SU-DHL-6 (cell line): ENCODE measurements around the gene IGFBP4.
A peak's percentile ranks its signal among the peaks of the same experiment; 100 is the strongest.

Source experiments
- H2AFZ ChIP-seq: fragments of 200-600 bp; sonication (generic); 2 replicates; pipeline ENCODE4 v1.6.1; 2014; ENCODE audit warnings: low read depth, mild to moderate bottlenecking, moderate library complexity, mixed read lengths, antibody characterized with exemption, low read length; ENCODE audit not compliant: severe bottlenecking
- H3F3A ChIP-seq: fragments of 200-600 bp; shearing (Covaris generic); 2 replicates; pipeline ENCODE4 v1.6.0; 2016; ENCODE audit warnings: antibody characterized with exemption, mild to moderate bottlenecking; ENCODE audit not compliant: insufficient read depth
- H3K27ac ChIP-seq: fragments of 200-600 bp; sonication (generic); 2 replicates; pipeline ENCODE4 v1.5.1; 2016; ENCODE audit warnings: low read depth, mild to moderate bottlenecking, low read length, moderate library complexity, mixed read lengths
- H3K27me3 ChIP-seq: fragments of 200-600 bp; sonication (generic), shearing (Covaris generic); 2 replicates; pipeline ENCODE4 v1.6.0; 2014; ENCODE audit warnings: mild to moderate bottlenecking, low read length
- H3K36me3 ChIP-seq: fragments of 200-600 bp; sonication (generic); 2 replicates; pipeline ENCODE4 v1.6.1; 2014; ENCODE audit warnings: mild to moderate bottlenecking, low read length, mixed read lengths
- H3K4me2 ChIP-seq: fragments of 300-600, 200-600 bp; shearing (Covaris generic), sonication (generic); 2 replicates; pipeline ENCODE4 v1.6.0; 2014; ENCODE audit warnings: low read length, low read depth, mild to moderate bottlenecking; ENCODE audit not compliant: poor library complexity, severe bottlenecking
- H3K4me3 ChIP-seq: fragments of 200-600 bp; sonication (generic); 2 replicates; pipeline ENCODE4 v1.5.1; 2014; ENCODE audit warnings: antibody characterized with exemption, low read length, mild to moderate bottlenecking, mixed read lengths; ENCODE audit not compliant: insufficient read depth, poor library complexity, severe bottlenecking
- H3K79me2 ChIP-seq: fragments of 200-600 bp; sonication (generic); 2 replicates; pipeline ENCODE4 v1.6.1; 2014; ENCODE audit warnings: mild to moderate bottlenecking, low read length, moderate library complexity; ENCODE audit not compliant: insufficient read depth
- H3K9ac ChIP-seq: fragments of 200-600 bp; sonication (generic); 2 replicates; pipeline ENCODE4 v1.7.0; 2014; ENCODE audit warnings: mild to moderate bottlenecking, low read length
- H3K9me2 ChIP-seq: fragments of 200-600 bp; sonication (generic); replicated peaks from 2 replicates; pipeline ENCODE4 v1.6.1; 2014; ENCODE audit warnings: low read length; ENCODE audit not compliant: insufficient read depth
- H3K9me3 ChIP-seq: fragments of 200-600 bp; sonication (generic); 2 replicates; pipeline ENCODE4 v1.6.1; 2014; ENCODE audit warnings: low read length, mixed read lengths; ENCODE audit not compliant: insufficient read depth
- H4K20me1 ChIP-seq: fragments of 200-600 bp; sonication (generic); 2 replicates; pipeline ENCODE4 v1.6.1; 2014; ENCODE audit warnings: low read depth, mild to moderate bottlenecking, antibody characterized with exemption, low read length, moderate library complexity, mixed read lengths
- CTCF ChIP-seq: fragments of 200-600 bp; sonication (generic); IDR thresholded peaks from one replicate; pipeline ENCODE4 v1.5.1; 2017; ENCODE audit warnings: antibody characterized with exemption, mild to moderate bottlenecking, low read length, moderate library complexity; ENCODE audit not compliant: insufficient read depth, poor library complexity, severe bottlenecking
- EZH2phosphoT487 ChIP-seq: fragments of 200-600 bp; sonication (generic), shearing (Covaris generic); conservative IDR thresholded peaks from 2 replicates; pipeline ENCODE4 v1.6.1; 2018; ENCODE audit warnings: mild to moderate bottlenecking, antibody characterized with exemption, low read length, moderate library complexity, mixed read lengths

The IGFBP4 gene

DNA sequence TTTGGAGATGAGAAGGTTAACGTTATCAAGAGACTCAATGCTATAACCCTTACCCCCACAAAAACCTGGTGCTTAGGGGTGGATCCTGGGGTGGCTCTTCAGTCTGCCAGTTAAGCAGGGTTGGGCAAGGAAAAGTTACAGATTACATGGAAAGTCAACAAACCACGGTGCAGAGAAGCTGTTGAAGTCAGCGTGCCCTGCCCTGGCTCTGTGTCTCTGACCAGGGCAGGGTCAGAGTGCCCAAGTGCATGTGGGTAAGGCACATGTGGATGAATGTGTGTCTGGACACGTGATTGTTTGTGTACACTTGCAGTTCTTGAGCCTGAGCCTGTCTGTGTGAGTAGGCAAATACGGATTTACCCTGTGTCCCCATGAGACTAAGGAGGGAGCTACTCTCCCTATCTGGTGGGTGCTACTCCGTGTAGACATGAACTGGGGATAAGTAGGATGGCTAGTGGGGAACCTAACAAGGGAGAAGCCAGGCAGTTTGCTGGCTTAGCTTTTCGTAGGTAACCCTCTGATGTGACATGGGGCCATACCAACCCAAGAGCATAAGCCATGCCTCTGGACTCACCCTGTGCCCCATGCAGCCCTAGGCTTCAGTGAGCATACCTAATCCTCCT, 5.5 kb downstream of the IGFBP4 start:
- Histone ChIP-seq H3K9me3 (no peaks in the 10 kb centered on the region), H3F3A (no peaks in the 10 kb centered on the region), H3K4me3 (no peak overlapping the region), H2AFZ (no peak overlapping the region), H4K20me1 (no peaks in the 10 kb centered on the region), H3K79me2 (no peaks in the 10 kb centered on the region), H3K36me3 (no peaks in the 10 kb centered on the region), H3K4me2 (no peak overlapping the region), H3K9me2 (no peaks in the 10 kb centered on the region), H3K9ac (no peak overlapping the region), H3K27ac (no peak overlapping the region), H3K27me3 (0 out of 2 replicates have a peak, but pooled peaks cover 4% of the 10 kb centered on the region)
- TF ChIP-seq CTCF (no peak), EZH2phosphoT487 (no peak)

DNA sequence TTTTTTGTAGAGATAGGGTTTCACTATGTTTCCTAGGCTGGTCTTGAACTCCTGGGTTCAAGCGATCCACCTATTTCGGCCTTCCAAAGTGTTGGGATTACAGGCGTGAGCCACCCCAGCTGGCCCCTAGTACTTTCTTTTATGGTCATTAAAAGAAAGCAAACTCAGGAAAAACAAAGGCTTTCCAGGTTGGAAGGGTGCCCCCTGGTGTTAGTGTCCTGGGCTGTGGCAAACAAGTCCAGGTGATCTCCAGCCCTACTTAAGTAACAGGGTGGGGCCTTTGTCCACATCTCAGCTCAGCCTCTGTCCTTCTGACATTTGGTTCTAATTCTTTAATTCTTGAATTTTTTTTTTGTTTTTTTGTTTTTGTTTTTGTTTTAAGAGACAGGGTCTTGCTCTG, 6.9 kb downstream of the IGFBP4 start:
- Histone ChIP-seq H3K9me3 (no peaks in the 10 kb centered on the region), H3K4me3 (no peak overlapping the region), H3K36me3 (no peaks in the 10 kb centered on the region), H4K20me1 (no peaks in the 10 kb centered on the region), H3K4me2 (no peak overlapping the region), H2AFZ (no peak overlapping the region), H3K27ac (no peak overlapping the region), H3K79me2 (no peaks in the 10 kb centered on the region), H3K9me2 (no peaks in the 10 kb centered on the region), H3F3A (no peaks in the 10 kb centered on the region), H3K27me3 (0 out of 2 replicates have a peak, but pooled peaks cover 1% of the 10 kb centered on the region), H3K9ac (no peak overlapping the region)
- TF ChIP-seq CTCF (peak; percentile 63), EZH2phosphoT487 (no peak)

DNA sequence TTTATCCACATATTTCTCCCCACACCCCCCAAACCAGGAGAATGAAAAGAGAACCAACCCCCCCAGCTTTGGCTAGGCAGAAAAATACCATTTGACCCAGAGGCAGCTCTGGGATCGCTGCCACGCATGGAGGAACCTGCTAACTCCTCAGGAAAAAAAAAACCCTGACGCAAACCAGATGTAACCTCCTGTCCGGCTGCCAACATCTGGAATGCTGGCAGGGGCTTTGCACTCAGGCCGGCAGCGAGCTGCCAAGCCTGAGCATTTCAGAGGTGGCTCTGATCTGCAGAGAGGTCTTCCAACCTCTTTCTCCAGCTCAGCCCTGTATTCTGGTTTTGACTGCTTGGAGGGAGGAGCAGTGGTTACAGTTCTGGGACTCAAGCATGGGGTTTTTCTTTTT, 8.2 kb downstream of the IGFBP4 start:
- Histone ChIP-seq H3F3A (no peaks in the 10 kb centered on the region), H4K20me1 (no peaks in the 10 kb centered on the region), H3K9me3 (no peaks in the 10 kb centered on the region), H3K27me3 (no peaks in the 10 kb centered on the region), H3K27ac (no peak overlapping the region), H3K4me2 (no peak overlapping the region), H3K9ac (no peak overlapping the region), H3K4me3 (no peak overlapping the region), H3K36me3 (no peaks in the 10 kb centered on the region), H2AFZ (no peak overlapping the region), H3K79me2 (no peaks in the 10 kb centered on the region), H3K9me2 (no peaks in the 10 kb centered on the region)
- no peak for TF ChIP-seq EZH2phosphoT487
- no peak for TF ChIP-seq CTCF
